HG02852 (cell line): ENCODE data around the gene CALR.
"Not testable (repeated sequence)": the region's sequence is repeated elsewhere in the genome, so short reads cannot be mapped to it uniquely, and the experiment has no call there.

Source experiments
- ATAC-seq: cut with Tn5 transposase; IDR thresholded peaks from one replicate; pipeline ENCODE4 v1.9.1; 2021; ENCODE audit warnings: mild to moderate bottlenecking, moderate library complexity; ENCODE audit not compliant: unreplicated experiment

The CALR gene

DNA sequence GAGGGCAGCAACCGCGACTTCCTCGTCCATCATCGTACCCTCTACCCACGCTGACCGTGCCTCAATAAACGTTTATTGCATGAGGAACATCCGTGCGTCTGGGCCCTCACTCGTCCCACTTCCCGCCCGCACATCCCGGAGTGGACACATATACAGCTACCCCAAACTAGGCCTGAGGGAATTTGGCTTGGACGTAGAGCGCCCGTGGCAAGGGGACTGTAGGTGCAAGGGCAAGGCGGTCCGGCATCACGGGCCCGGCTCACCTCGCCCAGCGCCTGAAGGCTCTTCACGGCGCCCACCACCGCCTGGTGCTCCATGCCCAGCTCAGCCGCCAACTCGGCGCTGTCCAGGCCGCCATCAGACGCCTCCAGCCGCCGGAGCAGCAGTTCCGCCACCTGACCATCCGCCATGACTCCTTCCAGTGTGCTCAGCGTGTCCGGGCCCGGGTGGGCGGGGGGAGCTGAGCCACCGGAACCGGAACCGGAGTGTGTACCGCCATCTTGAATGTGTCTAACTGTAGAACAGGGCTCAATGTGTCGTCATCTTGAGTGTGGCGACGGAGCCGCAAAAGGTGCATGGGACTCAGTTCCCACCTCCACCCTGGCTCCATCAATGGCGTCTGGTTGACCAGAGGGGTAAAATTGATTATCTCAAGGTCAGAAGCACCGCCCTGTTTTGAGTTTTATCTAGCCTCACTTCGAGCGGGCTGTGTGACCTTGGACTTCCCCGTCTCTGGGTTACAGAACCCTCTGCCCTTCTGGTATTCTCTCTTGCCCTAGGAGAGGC is 4.9 kb upstream of the CALR start, which contains the start of gene FARSA:
FARSA (minus strand) TSS at position 425 of the 786 bp plus-strand sequence; CDS start at position 410, 15 bp downstream.
- ATAC-seq: peak; percentile 45

GRCh38 chr19:12935071-12935470 is 3.3 kb upstream of the CALR start:
- no peak for ATAC-seq

- ATAC-seq: no peak
Observed at GRCh38 chr19:12936582-12936981, 1.8 kb upstream of the CALR start.

DNA sequence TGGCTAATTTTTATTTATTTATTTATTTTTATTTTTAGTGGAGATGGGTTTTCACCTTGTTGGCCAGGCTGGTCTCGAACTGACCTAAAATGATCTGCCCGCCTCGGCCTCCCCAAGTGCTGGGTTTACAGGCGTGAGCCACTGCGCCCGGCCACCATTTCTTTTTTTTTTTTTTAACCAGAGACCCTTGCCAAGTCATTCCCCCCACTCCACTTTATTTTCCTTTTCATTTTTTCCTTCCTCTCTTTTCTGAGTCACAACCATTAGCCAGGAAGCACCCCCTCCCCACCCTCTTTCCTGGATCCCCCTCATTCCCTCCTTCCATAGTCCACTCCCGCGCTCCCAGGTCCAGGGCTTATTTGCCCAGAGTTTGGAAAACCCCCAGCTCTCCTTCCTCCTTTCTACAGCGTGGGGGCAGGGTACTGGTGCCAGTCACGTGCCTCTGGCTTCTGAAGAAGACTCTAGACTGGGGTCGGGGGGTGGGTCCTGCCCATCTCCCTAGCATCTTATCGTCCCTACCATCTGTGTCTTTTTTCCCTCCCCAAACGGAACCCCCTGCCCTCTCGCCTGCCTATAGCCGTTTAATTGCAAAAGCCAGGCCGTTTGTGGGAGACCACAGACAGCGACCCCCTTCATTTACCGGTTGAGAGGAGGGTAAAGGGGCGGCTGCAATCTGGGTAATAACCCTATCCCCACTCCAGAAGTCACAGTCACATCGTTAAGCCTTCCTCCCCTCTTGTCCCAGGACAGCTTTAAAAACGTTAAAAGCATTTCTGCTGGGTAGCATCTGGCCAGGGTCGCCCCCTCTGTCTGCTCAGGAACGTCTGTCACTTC is 1.1 kb upstream of the CALR start:
- no peak for ATAC-seq

DNA sequence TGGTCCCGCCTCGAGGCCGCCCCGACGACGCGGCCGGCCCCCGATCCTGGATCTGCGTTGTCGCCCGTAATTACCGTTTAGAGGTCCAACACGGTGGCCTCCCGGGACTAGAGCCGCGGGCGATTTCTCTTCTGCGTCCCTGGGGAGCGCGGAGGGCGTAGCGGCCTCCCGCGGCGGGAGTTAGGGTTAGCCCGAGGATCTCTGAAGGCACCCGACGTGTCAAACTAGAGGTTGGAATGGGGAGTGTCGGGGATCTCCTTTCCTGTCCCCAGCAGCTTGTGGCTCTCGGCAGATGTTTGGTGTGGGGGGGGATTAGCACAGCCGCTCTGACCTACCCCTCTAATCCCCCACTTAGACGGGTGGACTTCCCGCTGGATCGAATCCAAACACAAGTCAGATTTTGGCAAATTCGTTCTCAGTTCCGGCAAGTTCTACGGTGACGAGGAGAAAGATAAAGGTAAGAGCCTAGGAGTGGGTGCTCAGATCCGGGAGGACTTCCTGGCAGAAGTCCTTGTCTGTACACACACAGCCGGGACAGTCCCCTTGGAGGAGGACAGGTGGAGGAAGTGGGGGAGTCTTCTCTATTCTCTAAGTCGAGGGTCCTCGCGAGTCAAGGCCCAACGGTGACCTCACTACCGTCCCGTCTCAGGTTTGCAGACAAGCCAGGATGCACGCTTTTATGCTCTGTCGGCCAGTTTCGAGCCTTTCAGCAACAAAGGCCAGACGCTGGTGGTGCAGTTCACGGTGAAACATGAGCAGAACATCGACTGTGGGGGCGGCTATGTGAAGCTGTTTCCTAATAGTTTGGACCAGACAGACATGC is 581 bp downstream of the CALR start:
- no peak for ATAC-seq

DNA sequence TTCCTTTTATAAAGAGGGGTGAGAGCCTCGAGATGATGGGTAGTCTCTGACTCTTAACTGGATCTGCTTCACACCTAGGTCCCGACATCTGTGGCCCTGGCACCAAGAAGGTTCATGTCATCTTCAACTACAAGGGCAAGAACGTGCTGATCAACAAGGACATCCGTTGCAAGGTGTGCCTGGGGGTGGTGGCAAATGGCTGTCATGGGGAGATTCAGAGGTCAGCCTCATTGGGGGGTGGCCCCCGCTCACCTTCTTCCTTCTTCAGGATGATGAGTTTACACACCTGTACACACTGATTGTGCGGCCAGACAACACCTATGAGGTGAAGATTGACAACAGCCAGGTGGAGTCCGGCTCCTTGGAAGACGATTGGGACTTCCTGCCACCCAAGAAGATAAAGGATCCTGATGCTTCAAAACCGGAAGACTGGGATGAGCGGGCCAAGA is 1.6 kb downstream of the CALR start:
- no peak for ATAC-seq

GRCh38 chr19:12940897-12941296 is 2.5 kb downstream of the CALR start:
- ATAC-seq: no peak

DNA sequence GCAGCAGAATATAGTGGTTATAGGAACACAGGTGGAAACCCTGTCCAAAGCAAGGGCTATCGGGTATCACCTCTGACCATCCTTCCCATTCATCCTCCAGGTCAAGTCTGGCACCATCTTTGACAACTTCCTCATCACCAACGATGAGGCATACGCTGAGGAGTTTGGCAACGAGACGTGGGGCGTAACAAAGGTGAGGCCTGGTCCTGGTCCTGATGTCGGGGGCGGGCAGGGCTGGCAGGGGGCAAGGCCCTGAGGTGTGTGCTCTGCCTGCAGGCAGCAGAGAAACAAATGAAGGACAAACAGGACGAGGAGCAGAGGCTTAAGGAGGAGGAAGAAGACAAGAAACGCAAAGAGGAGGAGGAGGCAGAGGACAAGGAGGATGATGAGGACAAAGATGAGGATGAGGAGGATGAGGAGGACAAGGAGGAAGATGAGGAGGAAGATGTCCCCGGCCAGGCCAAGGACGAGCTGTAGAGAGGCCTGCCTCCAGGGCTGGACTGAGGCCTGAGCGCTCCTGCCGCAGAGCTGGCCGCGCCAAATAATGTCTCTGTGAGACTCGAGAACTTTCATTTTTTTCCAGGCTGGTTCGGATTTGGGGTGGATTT is 5.1 kb downstream of the CALR start:
- ATAC-seq: no peak

- no peak for ATAC-seq
Observed at GRCh38 chr19:12944104-12944674, 5.8 kb downstream of the CALR start.

GRCh38 chr19:12945479-12946091 is 7.2 kb downstream of the CALR start, which contains the start of gene RAD23A:
Gene RAD23A (plus strand): TSS chr19:12945862. CDS start chr19:12945949, 87 bp downstream.
- ATAC-seq: peak; percentile 80

- ATAC-seq: peak; percentile 31
Observed at GRCh38 chr19:12946092-12946721, 7.8 kb downstream of the CALR start.

- ATAC-seq: no peak
Observed at GRCh38 chr19:12946731-12947496, 8.5 kb downstream of the CALR start.

- no peak for ATAC-seq
Observed at GRCh38 chr19:12947702-12948611, 9.5 kb downstream of the CALR start.

- ATAC-seq: no peak
Observed at GRCh38 chr19:12948612-12949362, 10.4 kb downstream of the CALR start.

- no peak for ATAC-seq
Observed at GRCh38 chr19:12949363-12950283, 11.2 kb downstream of the CALR start.

- ATAC-seq: not testable (repeated sequence)
Observed at GRCh38 chr19:12952050-12952449, 13.6 kb downstream of the CALR start.
